ENCODE data around the gene ERO1A. TPM values are rescaled to one million over a fixed set of nuclear protein-coding genes. Genes with fewer than 3 reads are reported as not detected.

ERO1A gene
- total RNA-seq, 1 experiment from 2014 or later = 43.4 TPM

- H3K4me3 ChIP-seq = no peak overlapping the region
- H3K36me3 ChIP-seq = peaks cover 4% of the 10 kb centered on the region
- no peaks in the 10 kb centered on the region for H3K9me3 ChIP-seq
- no peaks in the 10 kb centered on the region for H3K27me3 ChIP-seq
- DNase-seq = no peak
Observed at GRCh38 chr14:52656905-52657304, 38.5 kb downstream of the ERO1A start.

- no peak overlapping the region for H3K4me3 ChIP-seq
- no peak for DNase-seq
- peaks cover 6% of the 10 kb centered on the region for H3K36me3 ChIP-seq
- H3K27me3 ChIP-seq = no peaks in the 10 kb centered on the region
- H3K9me3 ChIP-seq = no peaks in the 10 kb centered on the region
Observed at GRCh38 chr14:52650774-52651173, 44.6 kb downstream of the ERO1A start.

- DNase-seq = no peak
- Histone ChIP-seq H3K4me3 (no peak overlapping the region), H3K27me3 (no peaks in the 10 kb centered on the region), H3K9me3 (no peaks in the 10 kb centered on the region), H3K36me3 (peaks cover 4% of the 10 kb centered on the region)
Observed at GRCh38 chr14:52649511-52649910, 45.8 kb downstream of the ERO1A start.

GRCh38 chr14:52641745-52642144 is 53.6 kb downstream of the ERO1A start:
- peaks cover 2% of the 10 kb centered on the region for H3K36me3 ChIP-seq
- H3K4me3 ChIP-seq = no peak overlapping the region
- H3K27me3 ChIP-seq = no peaks in the 10 kb centered on the region
- H3K9me3 ChIP-seq = no peaks in the 10 kb centered on the region
- no peak for DNase-seq

- H3K27me3 ChIP-seq = no peaks in the 10 kb centered on the region
- H3K36me3 ChIP-seq = no peaks in the 10 kb centered on the region; the same call in 1 of the 2 replicates
- H3K4me3 ChIP-seq = no peak overlapping the region
- no peaks in the 10 kb centered on the region for H3K9me3 ChIP-seq
- no peak for DNase-seq
Observed at GRCh38 chr14:52640137-52640536, 55.2 kb downstream of the ERO1A start.

- H3K36me3 ChIP-seq = no peaks in the 10 kb centered on the region
- H3K9me3 ChIP-seq = no peaks in the 10 kb centered on the region
- no peak overlapping the region for H3K4me3 ChIP-seq
- H3K27me3 ChIP-seq = no peaks in the 10 kb centered on the region
- DNase-seq = no peak
Observed at GRCh38 chr14:52619687-52620086, 75.7 kb downstream of the ERO1A start.

GRCh38 chr14:52618602-52619001 is 76.8 kb downstream of the ERO1A start:
- Histone ChIP-seq H3K9me3 (no peaks in the 10 kb centered on the region), H3K36me3 (no peaks in the 10 kb centered on the region), H3K27me3 (no peaks in the 10 kb centered on the region), H3K4me3 (no peak overlapping the region)
- DNase-seq = no peak

- Histone ChIP-seq H3K9me3 (no peaks in the 10 kb centered on the region), H3K27me3 (no peaks in the 10 kb centered on the region), H3K36me3 (no peaks in the 10 kb centered on the region), H3K4me3 (no peak overlapping the region)
- no peak for DNase-seq
Observed at GRCh38 chr14:52610187-52610586, 85.2 kb downstream of the ERO1A start.

GRCh38 chr14:52609445-52610044 is 85.8 kb downstream of the ERO1A start:
- Histone ChIP-seq H3K27me3 (no peaks in the 10 kb centered on the region), H3K36me3 (no peaks in the 10 kb centered on the region), H3K9me3 (no peaks in the 10 kb centered on the region), H3K4me3 (no peak overlapping the region)
- DNase-seq = no peak

GRCh38 chr14:52607061-52607460 is 88.3 kb downstream of the ERO1A start:
- Histone ChIP-seq H3K36me3 (no peaks in the 10 kb centered on the region), H3K9me3 (no peaks in the 10 kb centered on the region), H3K4me3 (no peak overlapping the region), H3K27me3 (no peaks in the 10 kb centered on the region)
- no peak for DNase-seq

GRCh38 chr14:52602131-52602530 is 93.2 kb downstream of the ERO1A start:
- Histone ChIP-seq H3K4me3 (no peak overlapping the region), H3K9me3 (no peaks in the 10 kb centered on the region), H3K27me3 (no peaks in the 10 kb centered on the region), H3K36me3 (no peaks in the 10 kb centered on the region)
- no peak for DNase-seq

- no peaks in the 10 kb centered on the region for H3K27me3 ChIP-seq
- no peak overlapping the region for H3K4me3 ChIP-seq
- DNase-seq = no peak
- H3K9me3 ChIP-seq = no peaks in the 10 kb centered on the region
- no peaks in the 10 kb centered on the region for H3K36me3 ChIP-seq
Observed at GRCh38 chr14:52599974-52600373, 95.4 kb downstream of the ERO1A start.

GRCh38 chr14:52598568-52598967 is 96.8 kb downstream of the ERO1A start:
- Histone ChIP-seq H3K4me3 (no peak overlapping the region), H3K27me3 (no peaks in the 10 kb centered on the region), H3K36me3 (no peaks in the 10 kb centered on the region), H3K9me3 (peaks cover 2% of the 10 kb centered on the region; the same call in 1 of the 2 replicates)
- no peak for DNase-seq

- Histone ChIP-seq H3K36me3 (no peaks in the 10 kb centered on the region), H3K9me3 (peaks cover 2% of the 10 kb centered on the region; the same call in 1 of the 2 replicates), H3K27me3 (no peaks in the 10 kb centered on the region), H3K4me3 (no peak overlapping the region)
- no peak for DNase-seq
Observed at GRCh38 chr14:52596861-52597260, 98.5 kb downstream of the ERO1A start.

GRCh38 chr14:52596320-52596719 is 99.0 kb downstream of the ERO1A start:
- no peaks in the 10 kb centered on the region for H3K27me3 ChIP-seq
- no peaks in the 10 kb centered on the region for H3K36me3 ChIP-seq
- H3K4me3 ChIP-seq = no peak overlapping the region
- H3K9me3 ChIP-seq = peaks cover 2% of the 10 kb centered on the region; the same call in 1 of the 2 replicates
- no peak for DNase-seq

GRCh38 chr14:52590318-52590717 is 105.0 kb downstream of the ERO1A start:
- no peak for DNase-seq
- H3K27me3 ChIP-seq = no peaks in the 10 kb centered on the region
- peaks cover 2% of the 10 kb centered on the region; the same call in 1 of the 2 replicates for H3K9me3 ChIP-seq
- H3K36me3 ChIP-seq = no peaks in the 10 kb centered on the region
- no peak overlapping the region for H3K4me3 ChIP-seq
